K562 (cell line): ENCODE results near the gene KDM2B. TPM values are rescaled to one million over a fixed set of nuclear protein-coding genes. Genes with fewer than 3 reads are reported as not detected.

ENCODE experiments used
- ATAC-seq: fragments of 200-7000 bp; cut with Tn5 transposase; 3 replicates; pipeline ENCODE4 v1.9.1; 2020; ENCODE audit warnings: moderate library complexity
- BruUV-seq: library from RNA; stranded (reverse); fragments of 400-500 nt; replicated peaks from 2 replicates; lab custom pipeline; 2021; lab: Mats Ljungman, UMichigan
- CTCF ChIA-PET: fragments of 300-600 bp; formaldehyde crosslinking; extraction: SDS; loops from one replicate; lab custom pipeline; 2021; ENCODE audit warnings: low intra/inter-chr PET ratio; lab: Yijun Ruan, JAX
- POLR2A ChIA-PET: fragments of 300-600, 350-650 bp; sonication (Branson Sonifier 250); formaldehyde crosslinking; extraction: SDS; loops from one replicate; lab custom pipeline; 2021; ENCODE audit warnings: antibody characterized with exemption, inconsistent platforms; lab: Yijun Ruan, JAX
- DNase-seq, 4 experiments: peaks; one replicate each; pipeline versions ENCODE4 v3.0.0 to v3.0.0-alpha.2; 2011 to 2018; ENCODE audit warnings: low spot score in 3 of 4, mixed read lengths in 3 of 4; ENCODE audit errors: extremely low read depth in 1 of 4
- FAIRE-seq: peaks from 2 replicates; lab custom pipeline; 2011; peaks lifted over from hg19 to GRCh38; lab: Jason Lieb, UNC
- H2AFZ ChIP-seq: 2 replicates; pipeline ENCODE4 v1.6.0; 2011; ENCODE audit warnings: low read depth, low read length, control low read depth, inconsistent platforms
- H3K27ac ChIP-seq: fragments of 200-600 bp; 3 replicates; pipeline ENCODE4 v1.8.0; 2011; ENCODE audit warnings: low read depth, mild to moderate bottlenecking, control low read depth, inconsistent platforms, low read length, moderate library complexity, mixed read lengths; ENCODE audit errors: extremely low read depth
- H3K27me3 ChIP-seq, 2 experiments: fragments of 300-600 bp in 1 of 2; 2 replicates in 1 of 2; 3 replicates in 1 of 2; pipeline versions ENCODE4 v1.6.0 to v1.8.0; 2011; ENCODE audit warnings: inconsistent platforms in 2 of 2, low read length in 2 of 2, mild to moderate bottlenecking in 1 of 2, mixed read lengths in 1 of 2, moderate library complexity in 1 of 2; ENCODE audit not compliant: control insufficient read depth in 2 of 2, insufficient read depth in 2 of 2
- H3K36me3 ChIP-seq: fragments of 300-600 bp; 3 replicates; pipeline ENCODE4 v1.8.0; 2011; ENCODE audit warnings: mild to moderate bottlenecking, low read length, inconsistent platforms; ENCODE audit not compliant: control insufficient read depth, insufficient read depth
- H3K4me1 ChIP-seq, 2 experiments: fragments of 200-600 bp in 1 of 2; replicated peaks in 1 of 2; 2 replicates in 1 of 2; 3 replicates in 1 of 2; pipeline versions ENCODE4 v1.5.1 to v1.8.0; 2011; ENCODE audit warnings: inconsistent platforms in 2 of 2, low read length in 2 of 2, mild to moderate bottlenecking in 1 of 2, mixed read lengths in 1 of 2, moderate library complexity in 1 of 2; ENCODE audit not compliant: control insufficient read depth in 2 of 2, insufficient read depth in 2 of 2
- H3K4me2 ChIP-seq: 2 replicates; pipeline ENCODE4 v1.6.1; 2011; ENCODE audit warnings: low read length, control low read depth, inconsistent platforms, mixed read lengths; ENCODE audit not compliant: insufficient read depth
- H3K4me3 ChIP-seq: fragments of 200-600 bp; sonication (generic), shearing (Covaris generic); 2 replicates; pipeline ENCODE4 v1.5.1; 2016; ENCODE audit warnings: control low read depth, inconsistent platforms
- H3K79me2 ChIP-seq: fragments of 200-600 bp; 3 replicates; pipeline ENCODE4 v1.8.0; 2011; ENCODE audit warnings: low read length, inconsistent platforms; ENCODE audit not compliant: control insufficient read depth, insufficient read depth
- H3K9ac ChIP-seq, 2 experiments: 2 replicates each; pipeline versions ENCODE4 v1.6.0 to v1.6.1; 2011; ENCODE audit warnings: low read depth in 2 of 2, low read length in 2 of 2, control low read depth in 1 of 2, inconsistent platforms in 1 of 2, mild to moderate bottlenecking in 1 of 2, mixed read lengths in 1 of 2; ENCODE audit not compliant: insufficient read depth in 1 of 2
- H3K9me1 ChIP-seq: one replicate; pipeline ENCODE4 v1.6.0; 2011; ENCODE audit warnings: inconsistent platforms, mild to moderate bottlenecking, low read length, moderate library complexity; ENCODE audit not compliant: control insufficient read depth, insufficient read depth
- H3K9me3 ChIP-seq: replicated peaks from 2 replicates; pipeline ENCODE4 v1.5.1; 2011; ENCODE audit warnings: low read depth, low read length, inconsistent platforms; ENCODE audit not compliant: control insufficient read depth, insufficient read depth
- H4K20me1 ChIP-seq: replicated peaks from 2 replicates; pipeline ENCODE4 v1.6.1; 2011; ENCODE audit warnings: low read length, inconsistent platforms, mixed read lengths; ENCODE audit not compliant: control insufficient read depth, insufficient read depth
- EGR1 ChIP-seq: fragments of 450-650 bp; conservative IDR thresholded peaks from 2 replicates; pipeline ENCODE4 v1.6.1; 2017; ENCODE audit warnings: mild to moderate bottlenecking
- FOXK1 ChIP-seq: sonication (generic); formaldehyde crosslinking; IDR thresholded peaks from 2 replicates; pipeline ENCODE4 v1.8.0; 2022; ENCODE audit warnings: missing genetic modification reagents, mild to moderate bottlenecking, borderline replicate concordance
- FOXM1 ChIP-seq, 2 experiments: fragments of 450-650 bp in 1 of 2; sonication (generic) in 1 of 2; formaldehyde crosslinking in 1 of 2; IDR thresholded peaks; 2 replicates each; pipeline versions ENCODE4 v1.6.1 to v1.9.0; 2017 to 2022; ENCODE audit warnings: low read depth in 2 of 2, mild to moderate bottlenecking in 2 of 2, missing genetic modification reagents in 1 of 2, moderate library complexity in 1 of 2
- HNRNPUL1 ChIP-seq: fragments of 200-400 bp; formaldehyde crosslinking; IDR thresholded peaks from 2 replicates; pipeline ENCODE4 v1.6.1; 2017; ENCODE audit warnings: low read length
- KDM2B ChIP-seq: fragments of 250-450 bp; sonication (Bioruptor Pico); IDR thresholded peaks from 2 replicates; pipeline ENCODE4 v1.8.0; 2021; ENCODE audit warnings: mild to moderate bottlenecking, moderate library complexity
- KLF6 ChIP-seq: fragments of 250-450 bp; sonication (Bioruptor Pico); IDR thresholded peaks from 2 replicates; pipeline ENCODE4 v1.4.0; 2020; ENCODE audit warnings: mild to moderate bottlenecking, moderate library complexity, borderline replicate concordance
- NBN ChIP-seq: fragments of 450-650 bp; IDR thresholded peaks from 2 replicates; pipeline ENCODE4 v1.6.1; 2016; ENCODE audit warnings: low read depth, mild to moderate bottlenecking
- NELFE ChIP-seq: IDR thresholded peaks from 2 replicates; pipeline ENCODE4 v1.6.1; 2011; ENCODE audit warnings: mild to moderate bottlenecking; ENCODE audit not compliant: insufficient read depth, insufficient read length
- PHTF2 ChIP-seq: fragments of 250-450 bp; sonication (Bioruptor Pico); IDR thresholded peaks from 2 replicates; pipeline ENCODE4 v1.5.0; 2021; ENCODE audit warnings: mild to moderate bottlenecking
- RAD21 ChIP-seq, 2 experiments: fragments of 250-450 bp in 1 of 2; fragments of 450-650 bp in 1 of 2; sonication (Bioruptor Pico) in 1 of 2; formaldehyde crosslinking in 1 of 2; IDR thresholded peaks in 1 of 2; conservative IDR thresholded peaks in 1 of 2; 2 replicates each; pipeline versions ENCODE4 v1.4.0 to v1.8.0; 2020 to 2022; ENCODE audit warnings: mild to moderate bottlenecking in 2 of 2, moderate library complexity in 1 of 2
- SLC30A9 ChIP-seq: fragments of 250-450 bp; sonication (Bioruptor Pico); IDR thresholded peaks from 2 replicates; pipeline ENCODE4 v1.8.0; 2022; ENCODE audit warnings: mild to moderate bottlenecking, moderate library complexity
- SP2 ChIP-seq: IDR thresholded peaks from 2 replicates; pipeline ENCODE4 v1.6.1; 2011; ENCODE audit warnings: mild to moderate bottlenecking, low read depth, low read length, moderate library complexity; ENCODE audit not compliant: poor library complexity, severe bottlenecking; ENCODE audit errors: extremely low read depth
- STAG1 ChIP-seq: sonication (generic); formaldehyde crosslinking; IDR thresholded peaks from 2 replicates; pipeline ENCODE4 v1.5.0; 2020; ENCODE audit warnings: missing genetic modification reagents, borderline replicate concordance
- U2AF2 ChIP-seq: fragments of 200-400 bp; formaldehyde crosslinking; optimal IDR thresholded peaks from 2 replicates; pipeline ENCODE3; 2017; ENCODE audit warnings: low read depth, mild to moderate bottlenecking, low read length
- ZFPM2 ChIP-seq: fragments of 250-450 bp; sonication (Bioruptor Pico); IDR thresholded peaks from 2 replicates; pipeline ENCODE4 v1.5.1; 2022; ENCODE audit warnings: mild to moderate bottlenecking
- ZNF12 ChIP-seq: sonication (generic); formaldehyde crosslinking; IDR thresholded peaks from 2 replicates; pipeline ENCODE4 v1.4.0; 2020; ENCODE audit warnings: mild to moderate bottlenecking, missing genetic modification reagents
- ZNF134 ChIP-seq: fragments of 250-450 bp; sonication (Bioruptor Pico); conservative IDR thresholded peaks from 2 replicates; pipeline ENCODE4 v1.4.0; 2020
- ZNF217 ChIP-seq: sonication (generic); formaldehyde crosslinking; IDR thresholded peaks from 2 replicates; pipeline ENCODE4 v1.8.0; 2022; ENCODE audit warnings: mild to moderate bottlenecking, missing genetic modification reagents
- ZNF551 ChIP-seq: fragments of 250-450 bp; sonication (Bioruptor Pico); IDR thresholded peaks from 2 replicates; pipeline ENCODE4 v1.5.0; 2021; ENCODE audit warnings: mild to moderate bottlenecking, moderate library complexity
- ZNF57 ChIP-seq: fragments of 450-650 bp; formaldehyde crosslinking; IDR thresholded peaks from 2 replicates; pipeline ENCODE4 v1.4.0; 2020; ENCODE audit warnings: mild to moderate bottlenecking, moderate library complexity
- WGBS: fragments of 100-300 bp; shearing (Covaris generic); methylation state at CpG from one replicate; pipeline ENCODE4 v1.1.6; 2016; ENCODE audit warnings: low coverage, mixed read lengths; ENCODE audit not compliant: insufficient coverage; ENCODE audit errors: missing lambda C conversion rate; 5-methylcytosine and 5-hydroxymethylcytosine counted together
- in situ Hi-C: fragments of 300-500 bp; cut with MboI; formaldehyde crosslinking; loops from 4 replicates; pipeline ENCODE4 v1.15.0; 2018; ENCODE audit warnings: inconsistent platforms, mixed read lengths
- intact Hi-C: fragments of 100-400 bp; cut with micrococcal nuclease; formaldehyde crosslinking; loops from 2 replicates; pipeline ENCODE4 v1.14.2; 2022
- polyA plus RNA-seq, 8 experiments: library from polyadenylated mRNA; depleted of rRNA in 4 of 8; stranded (reverse) in 5 of 8; unstranded in 3 of 8; fragments of >200 nt; fragmentation: Nextera tagmentation in 2 of 8; fragmentation: Illumina TruSeq in 1 of 8; extraction: Ambion mirVana in 2 of 8; extraction: Trizol in 1 of 8; gene quantifications; 2 replicates each; pipeline versions ENCODE4 v1.2.1 to v1.2.3, GENCODE V29; 2011 to 2014; ENCODE audit warnings: inconsistent platforms in 1 of 8, missing spikeins in 1 of 8
- total RNA-seq, 7 experiments: library from RNA; depleted of rRNA in 6 of 7; stranded (reverse); fragments of >200 nt in 6 of 7; fragmentation: Illumina TruSeq in 2 of 7; extraction: Trizol in 2 of 7; gene quantifications; 2 replicates each; pipeline versions ENCODE4 v1.2.1 to v1.2.3, GENCODE V29; 2011 to 2021; ENCODE audit warnings: low replicate concordance in 1 of 7

KDM2B gene
- total and polyA plus RNA-seq, 9 of the 15 experiments (the other 6 are each of a cell fraction or from before 2014, with no cell fraction given), result 7.4 to 50.5 (median 22.5) TPM

DNA sequence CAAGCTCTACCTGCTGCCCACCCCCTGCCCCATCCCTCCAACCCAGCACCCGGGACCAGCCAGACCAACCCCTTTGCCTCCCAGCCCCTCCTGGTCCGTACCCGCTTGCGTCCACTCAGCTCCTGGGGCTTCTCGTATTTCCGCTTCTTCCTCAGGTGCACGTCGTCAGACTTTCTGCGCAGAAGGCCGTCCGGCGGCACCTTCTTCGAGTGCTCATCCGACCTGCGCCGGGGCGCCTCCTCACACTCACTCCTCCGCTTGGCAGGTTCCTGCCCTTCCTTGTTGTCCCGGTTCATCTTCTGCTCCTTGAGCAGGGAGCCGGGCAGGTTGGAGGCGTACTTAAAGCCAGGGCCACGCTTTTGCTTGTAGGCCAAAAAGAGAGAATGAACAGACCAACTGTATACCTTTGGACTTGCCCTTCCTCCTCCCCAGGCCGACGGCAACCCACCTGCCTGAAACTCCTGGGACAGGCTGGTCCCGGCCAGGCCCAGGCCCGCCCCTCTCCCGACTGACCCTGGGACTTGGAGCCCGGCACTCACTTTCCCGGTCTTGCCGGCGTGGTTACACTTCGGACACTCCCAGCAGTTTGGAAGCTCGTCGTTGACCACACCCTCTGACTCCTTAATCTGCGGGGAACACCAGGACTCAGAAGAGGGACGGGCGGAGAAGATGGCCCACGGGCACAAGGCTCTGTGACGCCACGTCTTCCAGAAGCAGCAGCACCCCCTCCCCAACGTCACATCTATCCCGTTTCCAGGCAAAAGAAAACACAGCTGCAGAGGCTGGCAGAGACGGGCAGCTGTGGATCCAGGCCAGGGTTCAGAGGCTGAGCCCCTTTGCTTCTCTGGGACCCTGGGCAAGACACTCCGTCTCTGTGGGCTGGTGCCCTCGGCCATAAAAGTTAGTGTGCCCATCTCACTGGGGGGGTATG is 136.6 kb downstream of the KDM2B start:
- ATAC-seq (no peak), DNase-seq (no peak), FAIRE-seq (no peak)
- Histone ChIP-seq H3K9me3 (no peaks in the 10 kb centered on the region), H3K4me3 (no peak overlapping the region), H3K36me3 (peaks cover 78% of the 10 kb centered on the region; the same call in 2 of the 3 replicates), H3K27ac (no peak overlapping the region), H2AFZ (no peak overlapping the region), H3K79me2 (no peaks in the 10 kb centered on the region; the same call in 2 of the 3 replicates), H3K9ac (peak overlapping the region in 1 of 2 experiments; percentile 35; a peak in 1 of 4 replicates), H4K20me1 (0 out of 2 replicates have a peak, but pooled peaks cover 6% of the 10 kb centered on the region), H3K4me2 (no peak overlapping the region), H3K4me1 (peaks cover 0 to 26% of the 10 kb centered on the region in 2 experiments; a peak in 2 of 5 replicates), H3K27me3 (no peaks in the 10 kb centered on the region), H3K9me1 (no peaks in the 10 kb centered on the region)
- intact Hi-C loops, result loop anchor here (2.0 kb wide), 1 partner anchor 109 kb away; no protein-coding TSS in a partner anchor
- ChIA-PET POLR2A (interaction anchor here (0.6 to 1.7 kb wide), 9 partner anchors 9 to 151 kb away, joined by 3 to 4 read pairs (median 3); partner anchors contain the start of gene ANAPC5), CTCF (interaction anchor here (0.5 to 1.7 kb wide), 4 partner anchors 19 to 382 kb away, joined by 3 to 11 read pairs (median 4); no protein-coding TSS in a partner anchor)
- in situ Hi-C loops, result no loop called here
- BruUV-seq, result no TSS peak
- 88% methylated on average over 36 of the region's 45 CpGs for WGBS
- TF ChIP-seq KDM2B, result no peak
- TF ChIP-seq NBN, result no peak
- TF ChIP-seq STAG1, result no peak
- no peak for TF ChIP-seq ZNF12
- TF ChIP-seq U2AF2, result no peak
- TF ChIP-seq ZNF217 (CRISPR knock-in tag), result no peak
- no peak for TF ChIP-seq SP2
- no peak for TF ChIP-seq EGR1
- TF ChIP-seq KLF6 (CRISPR knock-in tag), result no peak
- TF ChIP-seq SLC30A9 (CRISPR knock-in tag), result no peak
- no peak for TF ChIP-seq RAD21 (CRISPR knock-in tag; conservative IDR thresholded peaks at IDR 0.05 in 1 of 2, IDR thresholded peaks at IDR 0.05 in 1 of 2)
- no peak for TF ChIP-seq ZFPM2 (CRISPR knock-in tag)
- no peak for TF ChIP-seq PHTF2 (CRISPR knock-in tag)
- TF ChIP-seq FOXM1 (IDR thresholded peaks at IDR 0.05; ENCODE audit: low read depth), result no peak
- TF ChIP-seq FOXM1 (CRISPR knock-in tag; IDR thresholded peaks at IDR 0.05; ENCODE audit: low read depth), result no peak
- TF ChIP-seq ZNF134 (CRISPR knock-in tag), result no peak
- TF ChIP-seq NELFE, result no peak
- no peak for TF ChIP-seq ZNF551
- no peak for TF ChIP-seq ZNF57
- no peak for TF ChIP-seq HNRNPUL1
- TF ChIP-seq FOXK1 (CRISPR knock-in tag), result no peak
